GM12872 (cell line): ENCODE results near the gene ZNF420.

Source experiments
- CTCF ChIP-seq: IDR thresholded peaks from 3 replicates; pipeline ENCODE4 v1.5.1; 2011; ENCODE audit warnings: low read depth, mild to moderate bottlenecking, low read length, moderate library complexity; ENCODE audit not compliant: insufficient read depth

The ZNF420 gene

GRCh38 chr19:37114001-37114400, 35.8 kb downstream of the ZNF420 start:
- peak; percentile 19; the same call in 1 of the 3 replicates for TF ChIP-seq CTCF

- no peak for TF ChIP-seq CTCF
These were observed 50.0 kb downstream of the ZNF420 start for GRCh38 chr19:37127999-37128820.

- no peak for TF ChIP-seq CTCF
These were observed 50.6 kb downstream of the ZNF420 start for GRCh38 chr19:37128821-37129177.

GRCh38 chr19:37136111-37136510, 57.9 kb downstream of the ZNF420 start:
- TF ChIP-seq CTCF, result no peak

GRCh38 chr19:37148214-37148613, 70.0 kb downstream of the ZNF420 start:
- TF ChIP-seq CTCF, result no peak

- TF ChIP-seq CTCF, result no peak
These were observed 81.9 kb downstream of the ZNF420 start for GRCh38 chr19:37160153-37160552.

- TF ChIP-seq CTCF, result no peak
These were observed 87.4 kb downstream of the ZNF420 start for GRCh38 chr19:37165635-37166034.
